ENCODE results near the gene ANXA1. TPM values are rescaled to one million over a fixed set of nuclear protein-coding genes. Genes with fewer than 3 reads are reported as not detected.

The ANXA1 gene
- total RNA-seq, 1 experiment from 2014 or later = 486 TPM

DNA sequence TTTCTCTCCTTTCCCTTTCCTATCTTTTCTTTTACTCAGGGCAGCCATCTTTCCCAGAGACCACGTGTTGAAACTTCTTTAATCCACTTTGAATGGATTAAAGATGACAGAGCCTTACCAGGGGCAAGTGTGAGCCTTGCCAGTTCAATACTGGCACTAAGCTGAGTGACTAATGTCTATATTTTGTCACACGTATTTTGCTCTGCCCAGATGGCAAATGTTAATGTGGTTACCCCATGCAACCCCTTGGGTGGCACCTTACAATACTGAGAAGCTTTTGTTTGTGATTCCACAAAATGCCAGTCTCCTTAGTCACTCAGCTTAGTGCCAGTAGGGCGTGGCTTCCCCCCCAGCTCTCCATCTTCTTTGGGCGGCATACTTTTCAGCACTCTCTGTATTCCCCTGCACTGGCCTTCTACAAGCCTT lies 24.8 kb downstream of the ANXA1 start:
- Histone ChIP-seq H3K9ac (ENCODE audit: low read length) (peak overlapping the region; percentile 15; the same call in 1 of the 2 replicates), H3K9me2 (ENCODE audit: insufficient read depth) (no peaks in the 10 kb centered on the region; the same call in 1 of the 2 replicates), H3K27me3 (ENCODE audit: insufficient read depth, low read length) (no peaks in the 10 kb centered on the region), H3K4me1 (ENCODE audit: control insufficient read depth in 1 of 2, insufficient read depth in 2 of 2, low read length in 2 of 2) (peaks cover 41 to 65% of the 10 kb centered on the region in 2 experiments), H3K4me3 (replicated peaks in 1 of 2; ENCODE audit: low read depth in 1 of 2, low read length in 2 of 2) (no peak overlapping the region; a peak in 1 of 4 replicates), H3K9me3 (ENCODE audit: control insufficient read depth in 1 of 2, insufficient read depth in 1 of 2, low read depth in 1 of 2, low read length in 2 of 2) (no peaks in the 10 kb centered on the region), H3K4me2 (ENCODE audit: low read length) (peak overlapping the region; percentile 61), H4K20me1 (ENCODE audit: insufficient read depth) (no peaks in the 10 kb centered on the region), H3K79me2 (ENCODE audit: insufficient read depth, low read length) (no peaks in the 10 kb centered on the region), H3K36me3 (ENCODE audit: control insufficient read depth in 1 of 2, insufficient read depth in 2 of 2, low read length in 2 of 2) (no peaks in the 10 kb centered on the region), H3K27ac (ENCODE audit: low read depth, low read length) (peak overlapping the region; percentile 66), H2AFZ (ENCODE audit: low read depth, low read length, poor library complexity, severe bottlenecking) (peak overlapping the region; percentile 89)
- no TSS peak for BruUV-seq (replicated peaks)
- TF ChIP-seq TCF7L2 (IDR thresholded peaks at IDR 0.05; ENCODE audit: borderline replicate concordance, extremely low read depth, insufficient read depth, insufficient read length) = peak; percentile 38
- peak; percentile 74 for TF ChIP-seq FOSL1 (IDR thresholded peaks at IDR 0.05; ENCODE audit: low read depth)
- peak; percentile 41; the same call in 1 of the 2 replicates for TF ChIP-seq CEBPB (IDR thresholded peaks at IDR 0.05; ENCODE audit: low read depth)
- peak; percentile 55; the same call in 1 of the 2 replicates for TF ChIP-seq SP1 (IDR thresholded peaks at IDR 0.05; ENCODE audit: low read depth)
- no peak; the same call in 1 of the 2 replicates for TF ChIP-seq SIN3A (IDR thresholded peaks at IDR 0.05; ENCODE audit: low read depth)
- peak; percentile 43; the same call in 1 of the 2 replicates for TF ChIP-seq POLR2AphosphoS5 (IDR thresholded peaks at IDR 0.05; ENCODE audit: low read depth, low read length)
- no peak for TF ChIP-seq YY1 (IDR thresholded peaks at IDR 0.05; ENCODE audit: extremely low read depth, insufficient replicate concordance, low read depth, low read length)
- TF ChIP-seq CBX3 (IDR thresholded peaks at IDR 0.05; ENCODE audit: low read depth) = peak; percentile 16; the same call in 1 of the 2 replicates
- TF ChIP-seq JUND (IDR thresholded peaks at IDR 0.05) = peak; percentile 65
- TF ChIP-seq, protein P1, sequence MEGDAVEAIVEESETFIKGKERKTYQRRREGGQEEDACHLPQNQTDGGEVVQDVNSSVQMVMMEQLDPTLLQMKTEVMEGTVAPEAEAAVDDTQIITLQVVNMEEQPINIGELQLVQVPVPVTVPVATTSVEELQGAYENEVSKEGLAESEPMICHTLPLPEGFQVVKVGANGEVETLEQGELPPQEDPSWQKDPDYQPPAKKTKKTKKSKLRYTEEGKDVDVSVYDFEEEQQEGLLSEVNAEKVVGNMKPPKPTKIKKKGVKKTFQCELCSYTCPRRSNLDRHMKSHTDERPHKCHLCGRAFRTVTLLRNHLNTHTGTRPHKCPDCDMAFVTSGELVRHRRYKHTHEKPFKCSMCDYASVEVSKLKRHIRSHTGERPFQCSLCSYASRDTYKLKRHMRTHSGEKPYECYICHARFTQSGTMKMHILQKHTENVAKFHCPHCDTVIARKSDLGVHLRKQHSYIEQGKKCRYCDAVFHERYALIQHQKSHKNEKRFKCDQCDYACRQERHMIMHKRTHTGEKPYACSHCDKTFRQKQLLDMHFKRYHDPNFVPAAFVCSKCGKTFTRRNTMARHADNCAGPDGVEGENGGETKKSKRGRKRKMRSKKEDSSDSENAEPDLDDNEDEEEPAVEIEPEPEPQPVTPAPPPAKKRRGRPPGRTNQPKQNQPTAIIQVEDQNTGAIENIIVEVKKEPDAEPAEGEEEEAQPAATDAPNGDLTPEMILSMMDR (IDR thresholded peaks at IDR 0.05 in 2 of 3, conservative IDR thresholded peaks at IDR 0.05 in 1 of 3; ENCODE audit: borderline replicate concordance in 1 of 3, insufficient read depth in 1 of 3, low read depth in 2 of 3, low read length in 2 of 3) = no peak
- TF ChIP-seq, protein P2, sequence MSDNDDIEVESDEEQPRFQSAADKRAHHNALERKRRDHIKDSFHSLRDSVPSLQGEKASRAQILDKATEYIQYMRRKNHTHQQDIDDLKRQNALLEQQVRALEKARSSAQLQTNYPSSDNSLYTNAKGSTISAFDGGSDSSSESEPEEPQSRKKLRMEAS (IDR thresholded peaks at IDR 0.05) = peak; percentile 59
- TF ChIP-seq EZH2 (IDR thresholded peaks at IDR 0.05) = no peak
- TF ChIP-seq ELF1 (IDR thresholded peaks at IDR 0.05; ENCODE audit: borderline replicate concordance, low read depth) = no peak
- intact Hi-C loops (cut with micrococcal nuclease) = no loop called here
- RAD21 ChIA-PET (ENCODE audit: low non-redundant PET in 1 of 2, low total read pairs in 2 of 2, uncharacterized antibody in 2 of 2, unreplicated experiment in 2 of 2) = interaction anchor here (1.0 to 1.2 kb wide), 3 partner anchors 31 to 69 kb away, joined by 3 read pairs; no protein-coding TSS in a partner anchor
- ATAC-seq (peak; percentile 80), DNase-seq (ENCODE audit: low read depth, low spot score) (peak; percentile 78)
- CTCF ChIA-PET = interaction anchor here (0.9 to 4.2 kb wide), 9 partner anchors 24 to 332 kb away, joined by 3 to 25 read pairs (median 3); no protein-coding TSS in a partner anchor
- POLR2A ChIA-PET = interaction anchor here (1.3 to 3.0 kb wide), 7 partner anchors 19 to 318 kb away, joined by 3 to 18 read pairs (median 6); partner anchors contain the start of gene ANXA1
